IPS DF 6.9 (cell line): ENCODE results near the gene CACNB1.

Experiments used
- DNase-seq: peaks from one replicate; pipeline ENCODE4 v3.0.0-alpha.2; 2013; ENCODE audit warnings: low read depth, low spot score
- H3K27ac ChIP-seq: one replicate; pipeline ENCODE4 v1.5.1; 2013; ENCODE audit warnings: low read length, control low read depth
- H3K27me3 ChIP-seq: 2 replicates; pipeline ENCODE4 v1.6.1; 2013; ENCODE audit warnings: mild to moderate bottlenecking, low read length; ENCODE audit not compliant: control insufficient read depth, insufficient read depth
- H3K36me3 ChIP-seq: 2 replicates; pipeline ENCODE4 v1.6.1; 2013; ENCODE audit warnings: low read length; ENCODE audit not compliant: control insufficient read depth, insufficient read depth
- H3K4me1 ChIP-seq: 2 replicates; pipeline ENCODE4 v1.6.1; 2013; ENCODE audit warnings: low read length; ENCODE audit not compliant: control insufficient read depth, insufficient read depth
- H3K4me3 ChIP-seq: 2 replicates; pipeline ENCODE4 v1.5.1; 2013; ENCODE audit warnings: mild to moderate bottlenecking, low read length
- H3K9me3 ChIP-seq: 2 replicates; pipeline ENCODE4 v1.6.1; 2013; ENCODE audit warnings: low read length, inconsistent platforms; ENCODE audit not compliant: control insufficient read depth, insufficient read depth
- WGBS: extraction: QIAGEN DNeasy Blood & Tissue Kit; methylation state at CpG from one replicate; pipeline ENCODE4 v1.1.7; 2013; ENCODE audit warnings: mixed read lengths, missing lambda C conversion rate; ENCODE audit not compliant: insufficient read length, insufficient coverage; 5-methylcytosine and 5-hydroxymethylcytosine counted together

CACNB1 gene

DNA sequence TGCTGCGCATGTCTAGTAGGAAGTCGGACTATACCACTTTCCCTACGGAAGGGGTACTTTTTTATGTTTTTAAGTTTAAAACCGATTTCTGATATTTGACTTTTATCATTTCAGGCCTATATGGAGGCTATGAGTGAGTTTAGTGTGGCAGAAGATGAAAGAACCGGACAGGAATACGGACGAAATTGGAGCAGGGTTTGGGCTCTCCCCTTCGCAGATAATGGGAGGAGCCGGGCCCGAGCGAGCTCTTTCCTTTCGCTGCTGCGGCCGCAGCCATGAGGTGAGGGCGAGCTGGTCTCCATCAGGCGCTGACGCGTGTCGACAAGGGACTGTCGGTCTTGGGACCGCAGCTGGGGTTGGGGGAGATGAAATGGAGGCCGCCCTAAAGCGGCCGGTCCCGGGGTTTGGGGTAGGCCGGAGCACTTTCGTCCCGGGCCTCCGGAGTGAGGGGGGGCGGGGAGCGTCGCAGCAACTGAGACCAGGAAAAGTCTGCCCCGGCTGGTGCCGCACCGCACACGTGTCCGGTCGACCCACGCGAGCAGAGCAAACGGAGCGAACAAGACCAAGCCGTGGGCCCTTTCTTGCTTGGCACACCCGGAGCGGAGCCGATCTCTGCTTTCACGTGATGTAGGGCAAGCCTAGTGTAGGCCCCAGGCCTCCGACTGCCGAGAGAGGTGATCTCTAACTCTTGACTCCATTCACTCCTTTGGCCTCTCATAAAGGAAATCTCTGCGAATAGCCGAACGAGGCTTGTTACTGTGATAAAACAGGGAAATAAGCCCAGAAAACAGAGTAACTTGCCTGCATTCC, 2.8 kb upstream of the CACNB1 start, which contains the start of gene RPL19:
TSS of gene RPL19 (plus strand) at position 214 of the 810 bp plus-strand sequence. CDS start at position 276, 62 bp downstream.
- Histone ChIP-seq H3K9me3 (no peaks in the 10 kb centered on the region), H3K27ac (no peak within 1 kb of the TSS), H3K4me3 (peak within 1 kb of the TSS; percentile 95), H3K27me3 (no peaks in the 10 kb centered on the region), H3K4me1 (peaks cover 3% of the 10 kb centered on the region; the same call in 1 of the 2 replicates), H3K36me3 (peaks cover 35% of the 10 kb centered on the region)
- DNase-seq = no peak
- WGBS = no CpG with 5 or more reads among the region's 52 CpGs

DNA sequence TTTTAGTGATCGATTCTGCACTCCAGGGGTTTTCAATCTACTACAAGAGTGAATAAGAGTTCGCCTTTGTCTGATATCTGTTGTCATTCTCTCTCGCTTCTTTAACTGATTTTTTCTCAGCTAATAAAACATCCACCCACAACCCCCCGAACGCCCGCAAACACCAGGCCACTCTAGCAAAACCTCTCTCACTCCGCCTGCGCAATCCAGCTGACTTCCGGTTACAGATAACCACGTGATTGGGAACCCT, 2.3 kb upstream of the CACNB1 start:
- peaks cover 3% of the 10 kb centered on the region for H3K4me1 ChIP-seq
- H3K27me3 ChIP-seq = no peaks in the 10 kb centered on the region
- H3K36me3 ChIP-seq = peaks cover 31% of the 10 kb centered on the region
- H3K9me3 ChIP-seq = no peaks in the 10 kb centered on the region
- no peak for DNase-seq
- no CpG with 5 or more reads among the region's 10 CpGs for WGBS
- H3K4me3 ChIP-seq = peak overlapping the region; percentile 95; the same call in 1 of the 2 replicates
- H3K27ac ChIP-seq = no peak overlapping the region

DNA sequence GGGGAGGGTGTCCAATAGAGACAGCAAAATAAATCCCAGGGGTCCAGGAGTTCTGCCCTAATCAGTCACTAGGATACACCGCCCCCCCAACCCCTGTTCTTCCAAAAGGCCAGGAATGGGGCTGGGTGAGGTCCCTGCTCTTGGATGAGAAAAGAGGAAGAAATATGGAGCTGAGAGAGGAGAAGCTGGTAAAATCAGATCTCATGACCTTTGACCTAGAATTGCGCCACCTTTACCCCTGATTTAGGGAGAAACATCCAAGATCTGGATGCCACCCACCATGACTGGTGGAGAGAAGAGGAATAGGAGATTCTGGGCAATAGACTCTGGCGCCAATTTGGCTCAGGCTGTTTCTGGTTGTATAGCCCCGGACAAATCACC, 707 bp upstream of the CACNB1 start:
- peaks cover 20% of the 10 kb centered on the region for H3K36me3 ChIP-seq
- no peak overlapping the region for H3K27ac ChIP-seq
- H3K4me1 ChIP-seq = peaks cover 3% of the 10 kb centered on the region
- no peaks in the 10 kb centered on the region for H3K27me3 ChIP-seq
- no peak for DNase-seq
- H3K4me3 ChIP-seq = no peak overlapping the region; the same call in 1 of the 2 replicates
- no peaks in the 10 kb centered on the region for H3K9me3 ChIP-seq
- WGBS = no CpG with 5 or more reads among the region's 4 CpGs

DNA sequence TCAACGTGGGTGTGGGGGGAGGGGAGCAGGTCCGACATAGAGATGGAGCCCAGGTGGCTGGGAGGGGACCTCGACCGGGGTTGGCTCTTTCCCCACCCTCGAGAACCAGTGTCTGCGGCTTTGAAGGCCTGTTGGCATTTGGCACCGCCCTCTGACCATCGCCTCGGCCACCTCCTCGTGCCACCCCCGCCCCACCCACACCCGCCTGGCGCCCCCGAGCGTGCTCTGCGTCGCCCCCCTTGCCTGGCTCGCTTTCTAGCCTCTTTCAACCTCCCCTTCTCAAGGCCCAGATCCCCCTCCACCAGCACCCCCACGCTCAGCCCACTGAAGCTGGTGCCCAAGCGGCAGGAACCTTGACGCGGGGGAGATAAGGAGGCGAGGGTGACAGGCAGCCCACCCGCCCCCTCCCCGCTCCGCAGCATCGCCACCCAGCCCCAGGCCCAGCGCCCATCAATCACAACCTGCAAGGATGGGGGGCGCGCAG, 619 bp downstream of the CACNB1 start:
- Histone ChIP-seq H3K4me3 (peak overlapping the region; percentile 71), H3K27ac (no peak overlapping the region), H3K27me3 (no peaks in the 10 kb centered on the region), H3K9me3 (no peaks in the 10 kb centered on the region), H3K4me1 (peaks cover 3% of the 10 kb centered on the region), H3K36me3 (peaks cover 15% of the 10 kb centered on the region)
- WGBS = no CpG with 5 or more reads among the region's 30 CpGs
- no peak for DNase-seq

DNA sequence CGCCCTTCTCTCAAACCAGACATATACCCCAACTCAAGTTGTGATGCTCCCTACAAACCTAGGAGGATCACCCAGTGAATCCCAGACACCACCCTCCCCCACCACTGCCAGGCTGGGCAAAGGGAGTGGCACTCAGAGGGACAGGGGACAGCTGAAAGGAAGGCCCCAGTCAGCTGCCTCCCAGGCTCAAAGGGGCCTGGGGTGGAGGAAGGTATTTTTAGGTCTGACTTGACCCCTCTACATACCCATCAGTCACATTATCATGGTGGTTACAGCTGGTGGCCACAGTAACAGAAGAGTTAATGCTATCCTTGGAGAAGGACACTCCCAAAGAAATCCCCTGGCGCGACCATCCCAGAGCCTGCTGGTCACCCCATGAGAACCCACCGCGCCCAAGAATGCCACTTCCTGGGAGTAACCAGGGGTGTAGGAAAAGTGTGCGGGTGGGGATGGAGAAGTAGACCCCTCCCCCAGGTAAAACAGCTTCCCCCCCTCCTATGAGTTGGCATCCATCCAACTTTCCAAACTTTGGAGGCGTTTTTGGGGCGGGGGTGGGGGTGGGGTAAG, 1.1 kb downstream of the CACNB1 start:
- WGBS = no CpG with 5 or more reads among the region's 8 CpGs
- no peak for DNase-seq
- Histone ChIP-seq H3K4me1 (peaks cover 3% of the 10 kb centered on the region), H3K27me3 (no peaks in the 10 kb centered on the region), H3K27ac (no peak overlapping the region), H3K4me3 (peak overlapping the region; percentile 71; the same call in 1 of the 2 replicates), H3K36me3 (peaks cover 17% of the 10 kb centered on the region), H3K9me3 (no peaks in the 10 kb centered on the region)

DNA sequence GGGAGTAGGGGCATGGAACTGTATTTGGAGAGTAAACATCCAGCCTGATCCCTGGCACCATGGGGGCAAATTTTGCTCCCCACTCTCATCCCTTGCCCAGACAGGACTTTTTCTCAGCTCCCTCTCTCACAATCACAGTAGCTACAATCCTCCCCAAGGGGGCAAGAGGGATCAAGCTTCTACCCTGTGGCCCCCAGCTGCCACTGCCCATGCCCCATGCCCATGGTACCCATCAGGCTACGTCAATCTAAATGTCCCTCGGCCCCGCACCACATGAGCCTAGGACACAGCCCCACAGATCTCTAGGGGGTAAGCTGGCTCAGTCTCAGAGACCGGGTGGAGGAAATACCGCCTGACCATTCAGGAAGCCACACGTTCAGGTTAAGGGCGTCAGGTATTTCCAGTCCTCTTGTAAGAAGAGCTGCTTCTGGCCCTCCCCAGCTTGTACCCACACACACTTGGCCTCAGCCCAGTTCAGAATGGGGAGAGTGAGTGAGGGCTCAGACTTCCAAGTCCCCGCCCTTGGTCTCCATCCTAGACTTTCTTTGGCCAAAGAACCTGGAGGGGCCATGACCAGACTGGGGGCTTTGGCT, 1.8 kb downstream of the CACNB1 start:
- H3K27ac ChIP-seq = no peak overlapping the region
- H3K4me3 ChIP-seq = no peak overlapping the region
- H3K9me3 ChIP-seq = no peaks in the 10 kb centered on the region
- no peaks in the 10 kb centered on the region for H3K27me3 ChIP-seq
- H3K36me3 ChIP-seq = peaks cover 16% of the 10 kb centered on the region
- H3K4me1 ChIP-seq = peaks cover 3% of the 10 kb centered on the region
- WGBS = no CpG with 5 or more reads among the region's 8 CpGs
- no peak for DNase-seq

DNA sequence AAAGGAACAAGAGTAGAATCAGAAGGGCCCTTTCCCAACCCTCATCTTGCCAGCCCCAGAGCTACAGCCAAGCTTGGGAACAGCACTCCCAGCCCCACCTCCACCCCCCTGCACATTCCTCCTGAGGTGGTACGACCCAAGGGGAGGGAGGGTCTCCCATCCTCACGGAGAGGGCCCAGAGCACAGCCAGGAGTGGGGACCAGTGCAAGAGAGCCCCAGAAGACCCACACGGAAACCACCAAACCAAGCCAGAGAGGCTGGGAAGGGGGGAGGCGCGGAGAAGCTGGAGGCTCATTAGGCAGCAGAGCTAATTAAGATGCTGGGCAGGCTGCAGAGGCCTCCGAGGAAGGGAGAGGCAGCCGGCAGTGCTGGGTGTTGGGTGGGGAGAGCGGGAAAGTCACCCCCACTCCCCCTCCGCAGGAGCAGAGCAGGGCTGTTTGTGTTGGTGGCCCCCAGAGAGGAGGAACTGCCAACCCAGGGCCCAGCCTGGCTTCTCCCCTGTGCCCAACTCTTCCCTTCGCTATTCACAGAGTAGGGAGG, 2.4 kb downstream of the CACNB1 start:
- Histone ChIP-seq H3K4me3 (no peak overlapping the region; the same call in 1 of the 2 replicates), H3K9me3 (no peaks in the 10 kb centered on the region), H3K27ac (no peak overlapping the region), H3K36me3 (peaks cover 16% of the 10 kb centered on the region), H3K27me3 (no peaks in the 10 kb centered on the region), H3K4me1 (peaks cover 3% of the 10 kb centered on the region)
- WGBS = no CpG with 5 or more reads among the region's 10 CpGs
- DNase-seq = no peak

DNA sequence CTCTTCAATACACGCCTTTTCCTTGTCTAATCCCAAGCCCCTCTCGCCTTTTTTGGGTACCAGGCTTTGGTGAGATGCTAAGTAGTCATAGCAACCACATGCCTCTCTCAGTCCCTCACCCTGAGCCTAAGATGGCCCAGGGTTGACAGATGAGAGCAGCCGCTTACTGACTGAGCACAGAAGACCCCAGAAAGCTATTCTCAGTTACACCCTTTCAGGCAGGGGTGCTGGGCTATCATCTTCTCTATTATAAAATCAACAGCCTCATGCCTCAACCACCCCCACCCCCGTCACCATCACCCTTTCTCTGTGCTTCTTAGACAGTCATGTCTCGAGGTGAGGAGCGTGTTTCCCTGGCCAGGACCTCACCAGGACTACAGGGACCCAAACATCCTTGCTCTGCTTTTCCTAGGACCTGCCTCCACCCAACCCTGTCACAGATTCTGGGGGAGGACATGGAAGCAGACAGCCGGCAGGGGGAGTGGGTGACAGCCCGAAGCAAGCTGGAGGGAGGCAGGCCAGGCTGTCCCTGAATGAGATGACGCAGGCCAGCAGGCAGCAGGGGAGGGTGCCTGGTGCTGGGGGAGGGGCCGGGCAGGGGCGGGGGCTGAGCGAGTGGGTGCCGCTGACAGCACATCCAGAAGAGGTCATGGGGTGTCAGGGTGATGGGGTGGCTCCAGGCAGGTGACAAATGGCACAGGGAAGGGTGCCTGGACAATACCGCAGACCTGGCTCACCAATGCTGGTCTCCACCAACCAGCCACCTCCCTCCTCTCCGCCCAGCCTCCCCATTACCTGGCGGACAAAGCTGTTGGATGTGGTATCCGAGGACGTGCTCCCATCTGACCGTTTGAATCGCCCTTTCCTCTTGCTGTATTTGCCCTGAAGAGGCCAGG, 3.1 kb downstream of the CACNB1 start:
- no peaks in the 10 kb centered on the region for H3K9me3 ChIP-seq
- no peaks in the 10 kb centered on the region for H3K27me3 ChIP-seq
- H3K4me1 ChIP-seq = peaks cover 3% of the 10 kb centered on the region
- no peak overlapping the region for H3K27ac ChIP-seq
- no peak for DNase-seq
- H3K4me3 ChIP-seq = no peak overlapping the region; the same call in 1 of the 2 replicates
- H3K36me3 ChIP-seq = peaks cover 16% of the 10 kb centered on the region
- WGBS = no CpG with 5 or more reads among the region's 20 CpGs

DNA sequence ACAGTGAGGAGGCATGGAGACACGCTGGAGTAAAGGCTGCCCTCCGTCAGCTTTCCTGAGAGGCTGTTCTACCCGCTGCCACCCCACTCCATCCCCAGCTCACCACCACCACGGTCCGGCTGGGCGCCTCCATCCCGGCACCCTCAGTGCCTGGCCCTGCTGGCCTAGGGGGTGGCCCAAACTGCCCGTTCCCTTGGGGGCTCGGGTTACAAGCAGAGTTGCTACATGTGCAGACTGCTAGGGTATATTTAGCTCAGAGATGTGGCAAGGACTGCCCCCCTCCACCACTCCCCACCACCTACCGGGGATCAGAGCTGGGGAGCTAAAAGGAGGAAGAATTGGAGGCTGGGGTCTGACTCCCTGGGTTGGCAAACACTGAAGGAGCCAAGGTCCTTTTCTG, 4.1 kb downstream of the CACNB1 start:
- DNase-seq = no peak
- no peak overlapping the region for H3K4me3 ChIP-seq
- no CpG with 5 or more reads among the region's 10 CpGs for WGBS
- H3K27ac ChIP-seq = no peak overlapping the region
- no peaks in the 10 kb centered on the region for H3K27me3 ChIP-seq
- H3K36me3 ChIP-seq = peaks cover 16% of the 10 kb centered on the region
- peaks cover 3% of the 10 kb centered on the region for H3K4me1 ChIP-seq
- H3K9me3 ChIP-seq = no peaks in the 10 kb centered on the region

DNA sequence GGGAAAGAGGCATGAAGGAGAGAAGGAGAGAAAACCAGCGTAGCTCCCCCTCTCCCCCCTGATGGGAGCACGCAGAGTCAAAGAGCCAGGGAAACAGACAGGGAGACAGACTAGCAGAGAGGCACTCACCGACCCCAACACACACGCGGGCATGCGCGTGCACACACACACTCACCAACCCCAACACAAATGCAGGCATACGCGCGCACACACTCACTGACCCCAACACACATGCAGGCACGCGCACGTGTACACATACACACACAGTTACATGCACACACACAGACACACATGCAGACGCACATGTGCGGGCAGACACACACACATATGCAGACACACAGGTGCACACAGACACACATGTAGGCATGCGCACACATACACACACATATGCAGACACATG, 4.6 kb downstream of the CACNB1 start:
- Histone ChIP-seq H3K27ac (no peak overlapping the region), H3K4me1 (peaks cover 3% of the 10 kb centered on the region), H3K27me3 (no peaks in the 10 kb centered on the region), H3K36me3 (peaks cover 16% of the 10 kb centered on the region), H3K9me3 (no peaks in the 10 kb centered on the region), H3K4me3 (no peak overlapping the region)
- WGBS = no CpG with 5 or more reads among the region's 16 CpGs
- DNase-seq = no peak
